HepG2 (cell line): ENCODE results near the gene IPO8. TPM values are rescaled to one million over a fixed set of nuclear protein-coding genes. Genes with fewer than 3 reads are reported as not detected.
A peak's percentile ranks its signal among the peaks of the same experiment; 100 is the strongest.

Experiments
- KDM2A ChIP-seq: sonication (generic); formaldehyde crosslinking; IDR thresholded peaks from 2 replicates; pipeline ENCODE4 v1.4.0; 2020; ENCODE audit warnings: low read depth, missing genetic modification reagents, borderline replicate concordance
- LBX2 ChIP-seq: sonication (generic); formaldehyde crosslinking; IDR thresholded peaks from 2 replicates; pipeline ENCODE4 v1.5.0; 2020; ENCODE audit warnings: missing genetic modification reagents, mild to moderate bottlenecking, borderline replicate concordance
- NR2F2 ChIP-seq: IDR thresholded peaks from 2 replicates; pipeline ENCODE4 v1.6.1; 2012; ENCODE audit warnings: low read depth, inconsistent platforms, borderline replicate concordance
- ZC3H13 ChIP-seq: sonication (generic); formaldehyde crosslinking; IDR thresholded peaks from 2 replicates; pipeline ENCODE4 v1.8.1; 2023; ENCODE audit warnings: mild to moderate bottlenecking, missing genetic modification reagents, moderate library complexity
- ZIK1 ChIP-seq: sonication (generic); formaldehyde crosslinking; IDR thresholded peaks from 2 replicates; pipeline ENCODE4 v1.5.0; 2020; ENCODE audit warnings: mild to moderate bottlenecking, low read depth, missing genetic modification reagents, borderline replicate concordance
- ZNF12 ChIP-seq: sonication (generic); formaldehyde crosslinking; IDR thresholded peaks from 2 replicates; pipeline ENCODE4 v1.5.0; 2020; ENCODE audit warnings: missing genetic modification reagents
- ZNF225 ChIP-seq: sonication (generic); formaldehyde crosslinking; IDR thresholded peaks from 2 replicates; pipeline ENCODE4 v1.4.0; 2020; ENCODE audit warnings: mild to moderate bottlenecking, missing genetic modification reagents
- ZNF331 ChIP-seq: sonication (generic); formaldehyde crosslinking; IDR thresholded peaks from 2 replicates; pipeline ENCODE4 v1.4.0; 2020; ENCODE audit warnings: missing genetic modification reagents
- ZNF383 ChIP-seq: sonication (generic); formaldehyde crosslinking; IDR thresholded peaks from 2 replicates; pipeline ENCODE4 v1.4.0; 2020; ENCODE audit warnings: missing genetic modification reagents, mild to moderate bottlenecking, borderline replicate concordance
- ZNF644 ChIP-seq: IDR thresholded peaks from 2 replicates; pipeline ENCODE4 v1.6.1; 2016; ENCODE audit warnings: low read depth
- ZNF710 ChIP-seq: sonication (generic); formaldehyde crosslinking; IDR thresholded peaks from 2 replicates; pipeline ENCODE4 v1.5.0; 2020; ENCODE audit warnings: mild to moderate bottlenecking, missing genetic modification reagents, borderline replicate concordance
- polyA plus RNA-seq, 8 experiments: library from polyadenylated mRNA; depleted of rRNA in 3 of 8; stranded (reverse) in 7 of 8; unstranded in 1 of 8; fragments of >200 nt; fragmentation: Illumina TruSeq in 4 of 8; extraction: Trizol in 4 of 8; gene quantifications; 2 replicates each; pipeline versions ENCODE4 v1.2.1 to v1.2.3, GENCODE V29; 2011 to 2016; ENCODE audit warnings: low read depth in 4 of 8, missing spikeins in 1 of 8, mixed read lengths in 1 of 8; ENCODE audit not compliant: insufficient read depth in 1 of 8
- total RNA-seq, 5 experiments: library from RNA; depleted of rRNA; stranded (reverse); fragments of >200 nt; fragmentation: Illumina TruSeq; extraction: Trizol; gene quantifications; 2 replicates each; pipeline ENCODE4 v1.2.3, GENCODE V29; 2016; ENCODE audit warnings: low read depth in 1 of 5
- TF ChIP-seq, protein P1 (sequence below): conservative IDR thresholded peaks from 2 replicates; pipeline ENCODE4 v1.6.1; 2018; ENCODE audit warnings: missing genetic modification reagents
- TF ChIP-seq, protein P2 (sequence below), 2 experiments: IDR thresholded peaks; 2 replicates each; pipeline ENCODE4 v1.6.1; 2011 to 2012; ENCODE audit warnings: low read length in 2 of 2, borderline replicate concordance in 1 of 2, low read depth in 1 of 2, mild to moderate bottlenecking in 1 of 2, moderate library complexity in 1 of 2

The IPO8 gene
- total and polyA plus RNA-seq, 2 of the 13 experiments (the other 11 are each of a cell fraction or from before 2014, with no cell fraction given), result 6.3 to 21.8 TPM

- TF ChIP-seq, protein P1, sequence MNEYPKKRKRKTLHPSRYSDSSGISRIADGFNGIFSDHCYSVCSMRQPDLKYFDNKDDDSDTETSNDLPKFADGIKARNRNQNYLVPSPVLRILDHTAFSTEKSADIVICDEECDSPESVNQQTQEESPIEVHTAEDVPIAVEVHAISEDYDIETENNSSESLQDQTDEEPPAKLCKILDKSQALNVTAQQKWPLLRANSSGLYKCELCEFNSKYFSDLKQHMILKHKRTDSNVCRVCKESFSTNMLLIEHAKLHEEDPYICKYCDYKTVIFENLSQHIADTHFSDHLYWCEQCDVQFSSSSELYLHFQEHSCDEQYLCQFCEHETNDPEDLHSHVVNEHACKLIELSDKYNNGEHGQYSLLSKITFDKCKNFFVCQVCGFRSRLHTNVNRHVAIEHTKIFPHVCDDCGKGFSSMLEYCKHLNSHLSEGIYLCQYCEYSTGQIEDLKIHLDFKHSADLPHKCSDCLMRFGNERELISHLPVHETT (CRISPR knock-in tag), result no peak
- no peak for TF ChIP-seq ZNF225 (CRISPR knock-in tag)
- no peak for TF ChIP-seq ZNF383 (CRISPR knock-in tag)
- TF ChIP-seq, protein P2, sequence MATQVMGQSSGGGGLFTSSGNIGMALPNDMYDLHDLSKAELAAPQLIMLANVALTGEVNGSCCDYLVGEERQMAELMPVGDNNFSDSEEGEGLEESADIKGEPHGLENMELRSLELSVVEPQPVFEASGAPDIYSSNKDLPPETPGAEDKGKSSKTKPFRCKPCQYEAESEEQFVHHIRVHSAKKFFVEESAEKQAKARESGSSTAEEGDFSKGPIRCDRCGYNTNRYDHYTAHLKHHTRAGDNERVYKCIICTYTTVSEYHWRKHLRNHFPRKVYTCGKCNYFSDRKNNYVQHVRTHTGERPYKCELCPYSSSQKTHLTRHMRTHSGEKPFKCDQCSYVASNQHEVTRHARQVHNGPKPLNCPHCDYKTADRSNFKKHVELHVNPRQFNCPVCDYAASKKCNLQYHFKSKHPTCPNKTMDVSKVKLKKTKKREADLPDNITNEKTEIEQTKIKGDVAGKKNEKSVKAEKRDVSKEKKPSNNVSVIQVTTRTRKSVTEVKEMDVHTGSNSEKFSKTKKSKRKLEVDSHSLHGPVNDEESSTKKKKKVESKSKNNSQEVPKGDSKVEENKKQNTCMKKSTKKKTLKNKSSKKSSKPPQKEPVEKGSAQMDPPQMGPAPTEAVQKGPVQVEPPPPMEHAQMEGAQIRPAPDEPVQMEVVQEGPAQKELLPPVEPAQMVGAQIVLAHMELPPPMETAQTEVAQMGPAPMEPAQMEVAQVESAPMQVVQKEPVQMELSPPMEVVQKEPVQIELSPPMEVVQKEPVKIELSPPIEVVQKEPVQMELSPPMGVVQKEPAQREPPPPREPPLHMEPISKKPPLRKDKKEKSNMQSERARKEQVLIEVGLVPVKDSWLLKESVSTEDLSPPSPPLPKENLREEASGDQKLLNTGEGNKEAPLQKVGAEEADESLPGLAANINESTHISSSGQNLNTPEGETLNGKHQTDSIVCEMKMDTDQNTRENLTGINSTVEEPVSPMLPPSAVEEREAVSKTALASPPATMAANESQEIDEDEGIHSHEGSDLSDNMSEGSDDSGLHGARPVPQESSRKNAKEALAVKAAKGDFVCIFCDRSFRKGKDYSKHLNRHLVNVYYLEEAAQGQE (IDR thresholded peaks at IDR 0.05; ENCODE audit: borderline replicate concordance in 1 of 2, low read depth in 1 of 2, low read length in 2 of 2), result no peak; a peak in 1 of 4 replicates
- TF ChIP-seq ZIK1, result no peak
- no peak for TF ChIP-seq ZNF644 (CRISPR knock-in tag)
- TF ChIP-seq LBX2 (CRISPR knock-in tag), result no peak
- TF ChIP-seq ZNF12 (CRISPR knock-in tag), result no peak
- TF ChIP-seq ZNF331 (CRISPR knock-in tag), result peak; percentile 36; the same call in 1 of the 2 replicates
- peak; percentile 82; the same call in 1 of the 2 replicates for TF ChIP-seq KDM2A (CRISPR knock-in tag)
- peak; percentile 56; the same call in 1 of the 2 replicates for TF ChIP-seq ZC3H13 (CRISPR knock-in tag)
- no peak for TF ChIP-seq NR2F2
- TF ChIP-seq ZNF710 (CRISPR knock-in tag), result no peak
Observed at GRCh38 chr12:30695199-30696102, at the start of gene IPO8 (continued).
